Activated CD8-positive, alpha-beta T cell treated with anti-CD3 and anti-CD28 coated beads for 36 hours (primary cell): ENCODE results near the gene UCP3. TPM values are rescaled to one million over a fixed set of nuclear protein-coding genes. Genes with fewer than 3 reads are reported as not detected.

Experiments used
- ATAC-seq: fragments of 200-7000 bp; cut with Tn5 transposase; one replicate; pipeline ENCODE4 v1.10.0; 2021; ENCODE audit warnings: mild to moderate bottlenecking, moderate library complexity
- CTCF ChIA-PET: fragments of 350-600 bp; sonication (Branson Sonifier 250); formaldehyde crosslinking; loops from one replicate; lab custom pipeline; 2021; ENCODE audit warnings: antibody characterized with exemption; lab: Charles Lee
- POLR2A ChIA-PET: fragments of 350-600 bp; sonication (Branson Sonifier 250); formaldehyde crosslinking; loops from one replicate; lab custom pipeline; 2021; ENCODE audit warnings: antibody characterized with exemption; lab: Charles Lee
- DNase-seq: peaks from one replicate; pipeline ENCODE4 v3.0.0-alpha.2; 2020
- H3K27ac Mint-ChIP-seq: one replicate; pipeline ENCODE4 v1.8.0; 2021; ENCODE audit warnings: mild to moderate bottlenecking, mixed read lengths
- H3K27me3 Mint-ChIP-seq: one replicate; pipeline ENCODE4 v1.8.0; 2021; ENCODE audit warnings: mixed read lengths
- H3K36me3 Mint-ChIP-seq: one replicate; pipeline ENCODE4 v1.8.0; 2021; ENCODE audit warnings: low read depth, mixed read lengths
- H3K4me1 Mint-ChIP-seq: one replicate; pipeline ENCODE4 v1.8.0; 2021; ENCODE audit warnings: low read depth, mixed read lengths
- H3K4me3 Mint-ChIP-seq: one replicate; pipeline ENCODE4 v1.8.0; 2021; ENCODE audit warnings: mild to moderate bottlenecking, moderate library complexity, mixed read lengths
- H3K9me3 Mint-ChIP-seq: one replicate; pipeline ENCODE4 v1.8.0; 2021; ENCODE audit warnings: mixed read lengths
- CTCF ChIP-seq: fragments of 200-600 bp; IDR thresholded peaks from one replicate; pipeline ENCODE4 v1.8.0; 2022; ENCODE audit warnings: antibody characterized with exemption, mild to moderate bottlenecking
- intact Hi-C: fragments of 100-400 bp; cut with micrococcal nuclease; formaldehyde crosslinking; loops from one replicate; pipeline ENCODE4 v1.10.0; 2022
- total RNA-seq, 2 experiments: library from RNA; stranded (reverse); gene quantifications; one replicate each; pipeline ENCODE4 v1.2.3, GENCODE V29; 2021

The UCP3 gene
- total RNA-seq, 2 experiments from 2014 or later: 1.5 to 2.2 TPM

- no peaks in the 10 kb centered on the region for H3K27me3 Mint-ChIP-seq
- peaks cover 25% of the 10 kb centered on the region for H3K36me3 Mint-ChIP-seq
- intact Hi-C loops: loop anchor here (5.0 kb wide), 1 partner anchor 35 kb away; no protein-coding TSS in a partner anchor
- no peak for ATAC-seq
- H3K4me1 Mint-ChIP-seq: peaks cover 86% of the 10 kb centered on the region
- TF ChIP-seq CTCF: no peak
- no peak overlapping the region for H3K4me3 Mint-ChIP-seq
- CTCF ChIA-PET: interaction anchor here (1.3 kb wide), 1 partner anchor 12 kb away, joined by 3 read pairs; no protein-coding TSS in a partner anchor
- peak overlapping the region; percentile 91 for H3K27ac Mint-ChIP-seq
- DNase-seq: no peak
- H3K9me3 Mint-ChIP-seq: no peaks in the 10 kb centered on the region
- POLR2A ChIA-PET: interaction anchor here (1.4 to 17.6 kb wide), 2 partner anchors 9 to 30 kb away, joined by 3 to 269 read pairs; partner anchors contain the start of gene UCP2
Observed at GRCh38 chr11:74006743-74007304, 2.1 kb downstream of the UCP3 start.

DNA sequence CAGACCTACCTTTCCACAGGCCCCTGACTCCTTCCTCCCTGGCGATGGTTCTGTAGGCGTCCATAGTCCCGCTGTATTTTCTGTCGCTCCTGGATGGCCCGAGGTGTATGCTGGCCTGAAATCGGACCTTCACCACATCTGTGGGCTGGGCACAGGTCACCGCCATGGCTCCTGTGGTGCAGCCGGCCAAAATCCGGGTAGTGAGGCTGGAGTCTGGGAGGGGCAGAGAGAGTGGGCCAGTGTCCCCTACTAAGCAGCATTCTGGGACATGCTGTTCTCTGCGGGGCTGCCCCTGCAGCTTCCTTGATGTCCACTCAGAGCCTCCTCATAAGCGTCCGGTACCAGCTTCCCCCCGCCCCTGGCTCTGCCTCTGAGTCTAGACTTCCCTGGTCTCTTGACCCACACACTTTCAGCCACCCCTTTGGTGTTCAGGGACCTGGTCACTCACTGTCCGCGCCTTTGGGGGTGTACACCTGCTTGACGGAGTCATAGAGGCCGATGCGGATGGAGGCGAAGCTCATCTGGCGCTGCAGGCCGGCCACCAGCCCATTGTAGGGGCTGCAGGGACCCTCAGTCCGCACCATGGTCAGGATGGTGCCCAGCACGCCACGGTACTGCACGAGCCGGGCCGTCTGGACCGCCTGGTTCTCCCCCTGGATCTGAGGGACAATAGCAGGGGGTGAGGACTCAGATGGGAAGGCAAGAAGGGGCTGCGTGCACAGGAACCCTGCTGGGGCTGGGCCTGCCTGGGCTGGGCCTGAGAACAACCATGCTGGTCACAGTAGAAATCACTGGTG, 3.0 kb downstream of the UCP3 start:
- ATAC-seq (no peak), DNase-seq (no peak)
- Mint-ChIP-seq H3K4me3 (no peak overlapping the region), H3K27me3 (no peaks in the 10 kb centered on the region), H3K4me1 (peaks cover 82% of the 10 kb centered on the region), H3K27ac (peak overlapping the region; percentile 91), H3K36me3 (peaks cover 24% of the 10 kb centered on the region), H3K9me3 (no peaks in the 10 kb centered on the region)
- ChIA-PET POLR2A (interaction anchor here (1.0 to 3.1 kb wide), 8 partner anchors 9 to 33 kb away, joined by 3 to 46 read pairs (median 7); partner anchors contain the start of gene UCP2), CTCF (interaction anchor here (1.0 to 1.7 kb wide), 4 partner anchors 11 to 76 kb away, joined by 3 to 7 read pairs (median 4); no protein-coding TSS in a partner anchor)
- intact Hi-C loops: loop anchor here (1.0 to 5.0 kb wide), 2 partner anchors 11 to 34 kb away; no protein-coding TSS in a partner anchor
- TF ChIP-seq CTCF: no peak

DNA sequence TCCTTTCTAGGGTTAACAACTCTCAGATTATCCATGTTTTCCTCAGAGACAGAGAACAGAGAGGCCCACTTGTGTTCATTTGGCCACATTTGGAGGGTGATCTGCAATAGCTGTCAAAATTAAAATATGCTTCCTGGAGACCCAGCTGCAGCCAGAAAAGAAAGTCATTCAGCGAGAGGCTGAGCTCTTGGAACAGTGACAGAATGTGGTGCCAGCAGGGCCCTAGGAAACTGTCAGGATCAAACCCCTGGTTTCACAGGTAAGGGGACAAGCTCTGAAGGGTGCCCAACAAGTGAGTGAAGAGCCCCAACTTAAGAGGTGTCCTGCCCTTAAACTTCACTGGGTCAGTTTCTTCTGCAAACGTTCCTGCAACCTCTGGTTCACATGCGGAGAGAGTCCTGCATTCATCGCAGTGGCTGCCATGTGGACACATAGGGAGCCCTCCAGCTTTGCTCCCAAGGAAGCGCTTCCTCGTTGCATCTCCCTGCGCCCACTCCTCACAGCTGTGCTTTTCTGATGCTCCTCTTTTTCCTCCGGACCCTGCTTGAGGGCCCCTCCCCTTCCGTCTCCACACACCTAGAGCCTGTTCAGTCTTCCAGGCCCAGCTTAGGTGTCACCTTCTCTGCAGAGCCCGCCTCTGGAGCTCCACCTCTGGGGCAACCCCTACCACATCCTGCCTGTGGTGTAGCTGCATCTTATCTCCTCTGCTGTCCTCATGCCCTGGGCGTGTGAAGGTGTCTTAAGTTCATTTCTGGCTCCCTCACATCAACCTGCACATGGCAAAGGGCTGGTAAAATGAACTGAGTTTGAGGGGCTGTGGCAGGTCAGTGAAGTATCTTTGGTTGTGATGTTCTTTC, 3.9 kb downstream of the UCP3 start:
- POLR2A ChIA-PET: interaction anchor here (0.7 to 3.1 kb wide), 12 partner anchors 9 to 34 kb away, joined by 3 to 46 read pairs (median 6); partner anchors contain the start of gene UCP2
- Mint-ChIP-seq H3K36me3 (peaks cover 30% of the 10 kb centered on the region), H3K4me1 (peaks cover 82% of the 10 kb centered on the region), H3K27ac (peak overlapping the region; percentile 91), H3K4me3 (peak overlapping the region; percentile 65), H3K27me3 (no peaks in the 10 kb centered on the region), H3K9me3 (no peaks in the 10 kb centered on the region)
- TF ChIP-seq CTCF: no peak
- DNase-seq (peak; percentile 96), ATAC-seq (peak; percentile 99)
- CTCF ChIA-PET: interaction anchor here (1.0 to 1.7 kb wide), 5 partner anchors 10 to 77 kb away, joined by 3 to 7 read pairs (median 4); no protein-coding TSS in a partner anchor
- intact Hi-C loops: loop anchor here (1.0 to 5.0 kb wide), 2 partner anchors 10 to 33 kb away; no protein-coding TSS in a partner anchor

DNA sequence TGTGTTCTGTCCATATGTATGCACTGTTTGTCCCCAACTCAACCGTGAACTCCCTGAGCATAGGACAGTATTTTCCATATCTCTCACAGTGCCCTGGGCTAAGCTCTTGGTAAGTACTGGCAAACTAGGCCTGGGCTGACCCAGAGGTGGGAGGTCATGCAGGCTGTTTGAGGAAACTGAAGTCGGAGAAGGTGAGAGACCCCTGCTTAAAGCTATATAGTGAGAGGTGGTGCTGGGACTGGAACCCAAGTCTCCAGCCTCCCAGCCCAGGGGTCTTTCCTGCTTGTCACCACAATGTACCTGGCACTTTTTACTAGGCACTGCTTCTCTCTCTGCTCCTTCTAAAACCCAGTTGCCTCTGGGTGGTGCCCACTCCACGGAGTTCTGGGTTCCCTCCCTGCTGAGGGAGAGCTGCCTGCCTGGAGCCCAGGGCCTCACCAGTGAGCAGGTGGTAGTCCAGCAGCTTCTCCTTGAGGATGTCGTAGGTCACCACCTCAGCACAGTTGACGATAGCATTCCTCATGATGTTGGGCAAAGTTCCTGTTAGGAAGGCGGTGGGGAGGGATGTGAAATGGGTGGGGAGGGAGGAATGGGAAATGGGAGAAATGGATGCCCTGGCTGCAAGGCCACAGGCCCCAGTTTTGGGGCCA, 4.7 kb downstream of the UCP3 start:
- H3K9me3 Mint-ChIP-seq: no peaks in the 10 kb centered on the region
- ChIA-PET CTCF (interaction anchor here (1.4 to 1.7 kb wide), 4 partner anchors 9 to 40 kb away, joined by 3 to 7 read pairs (median 4); no protein-coding TSS in a partner anchor), POLR2A (interaction anchor here (0.7 to 3.1 kb wide), 9 partner anchors 8 to 33 kb away, joined by 3 to 46 read pairs (median 7); partner anchors contain the start of gene UCP2)
- H3K4me1 Mint-ChIP-seq: peaks cover 84% of the 10 kb centered on the region
- H3K27me3 Mint-ChIP-seq: no peaks in the 10 kb centered on the region
- intact Hi-C loops: no loop called here
- H3K36me3 Mint-ChIP-seq: peaks cover 34% of the 10 kb centered on the region
- peak overlapping the region; percentile 65 for H3K4me3 Mint-ChIP-seq
- DNase-seq (no peak), ATAC-seq (no peak)
- H3K27ac Mint-ChIP-seq: peak overlapping the region; percentile 91
- no peak for TF ChIP-seq CTCF
